A549 treated with CpdA at 1 μM for 4 hours (cell line): ENCODE results near the gene ID4. TPM values are rescaled to one million over a fixed set of nuclear protein-coding genes. Genes with fewer than 3 reads are reported as not detected.

Experiments used
- total RNA-seq: library from RNA; stranded (reverse); fragments of 200-300 nt; extraction: Qiagen RNA extraction; gene quantifications from 5 replicates; pipeline ENCODE4 v1.2.3, GENCODE V29; 2022; ENCODE audit warnings: low read depth

Gene ID4
- total RNA-seq: 1.2 to 2.6 TPM (median 2.1 TPM) in 5 replicates

DNA sequence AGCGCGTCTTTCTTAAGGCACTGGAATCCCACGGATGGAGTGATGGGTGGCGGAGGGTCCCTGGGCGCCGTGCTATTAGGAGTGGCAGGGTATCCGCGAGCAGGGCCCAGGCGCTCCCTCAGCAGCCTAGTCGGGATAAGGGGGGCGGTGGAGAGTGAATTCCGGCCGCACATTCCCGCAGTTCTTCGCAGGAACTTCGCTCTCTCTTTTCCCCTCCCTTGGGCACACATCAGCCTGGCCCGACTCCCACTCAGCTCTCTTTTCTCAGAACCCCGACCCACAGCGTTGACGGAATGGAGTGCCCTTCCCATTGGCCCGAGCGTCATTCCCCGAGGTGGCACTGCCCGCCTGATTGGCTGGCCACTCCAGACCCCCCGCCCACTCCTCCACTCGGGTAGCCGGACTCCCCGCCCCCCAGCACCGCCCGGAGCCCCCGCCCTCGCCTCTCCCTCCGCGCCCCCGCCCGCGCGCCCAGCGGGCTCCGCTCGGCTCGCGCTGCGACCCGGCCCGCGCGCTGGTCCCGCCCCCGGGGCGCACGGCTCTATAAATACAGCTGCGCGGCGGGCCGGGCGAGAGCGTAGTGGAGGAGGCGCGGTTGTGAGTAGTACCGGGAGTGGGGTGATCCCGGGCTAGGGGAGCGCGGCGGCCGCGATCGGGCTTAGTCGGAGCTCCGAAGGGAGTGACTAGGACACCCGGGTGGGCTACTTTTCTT lies at the start of gene ID4:
TSS of gene ID4 (plus strand) at position 572 of the 712 bp plus-strand sequence. CDS start 385 bp downstream, outside the sequence.

